CD4-positive, alpha-beta T cell treated with Interleukin-6 at 100 ng/mL for 8 hours (primary cell): ENCODE measurements around the gene RNF222.

Source experiments
- DNase-seq: peaks from one replicate; pipeline ENCODE4 v3.0.0-alpha.2; 2020; ENCODE audit warnings: mixed read lengths, low spot score

Gene RNF222

DNA sequence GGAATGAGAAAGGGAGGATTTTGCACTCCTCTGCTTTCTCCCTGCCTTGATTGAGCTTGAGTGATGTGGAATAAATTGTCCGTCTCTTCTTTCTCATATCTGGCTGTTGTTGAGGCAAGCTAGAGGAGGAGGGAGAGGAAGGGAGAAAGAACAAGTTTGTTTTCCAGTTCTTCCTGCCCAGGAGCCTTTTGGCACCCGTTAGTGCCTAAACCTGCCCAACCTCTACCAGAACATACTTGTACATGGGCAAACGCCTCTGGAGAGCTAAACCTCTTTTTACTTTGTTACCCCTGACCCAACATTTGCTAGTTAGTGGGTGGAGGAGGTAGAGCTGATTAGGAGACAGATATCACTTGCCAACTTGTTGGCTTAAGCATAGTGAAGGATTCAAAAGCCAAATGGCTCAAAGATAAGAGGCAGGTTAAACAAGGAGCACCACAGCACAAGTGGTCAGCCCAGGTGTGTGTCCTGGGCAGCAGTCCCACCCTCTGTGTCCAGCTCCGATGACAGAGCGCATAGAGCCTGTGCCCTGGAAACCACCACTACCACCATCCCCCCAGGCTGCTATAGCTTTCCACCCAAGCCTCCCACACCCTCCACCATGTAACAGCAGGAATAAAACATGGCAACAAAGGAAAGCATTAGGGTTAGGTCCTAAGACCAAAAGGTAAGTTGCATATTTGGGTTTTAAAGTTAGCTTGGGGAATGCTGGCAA lies 51.5 kb downstream of the RNF222 start:
- no peak for DNase-seq

DNA sequence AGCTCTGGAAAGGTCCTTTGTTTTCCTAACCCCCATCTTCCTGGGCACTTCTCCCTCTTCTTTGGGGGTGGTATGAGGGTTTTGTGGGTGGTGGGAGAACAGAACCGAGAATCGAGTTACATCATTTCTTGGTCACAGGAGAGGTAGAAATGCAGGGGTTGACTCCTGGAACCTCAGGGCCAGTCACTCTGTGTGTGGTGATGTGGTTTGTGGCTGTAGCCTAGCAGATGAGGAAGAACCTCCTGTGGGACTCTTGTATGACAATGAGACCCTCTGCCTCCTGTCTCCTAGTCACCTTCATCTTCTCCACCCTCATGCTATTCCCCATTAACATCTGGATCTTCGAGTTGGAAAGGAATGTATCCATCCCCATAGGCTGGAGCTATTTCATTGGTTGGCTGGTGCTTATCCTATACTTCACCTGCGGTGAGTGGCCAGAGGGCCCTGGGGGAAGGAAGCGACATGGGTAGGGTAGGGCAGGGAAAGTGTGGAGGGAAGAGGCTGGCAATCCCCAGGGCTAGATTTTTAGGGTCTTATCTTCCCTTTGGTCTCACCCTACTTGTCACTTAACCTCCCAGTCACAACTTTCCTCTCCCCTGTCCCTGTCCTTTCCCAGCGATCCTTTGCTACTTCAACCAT lies 52.5 kb downstream of the RNF222 start:
- DNase-seq: no peak

GRCh38 chr17:8341456-8341855 lies 56.2 kb downstream of the RNF222 start:
- DNase-seq: no peak
